Colon (tissue), 2 donors: ENCODE measurements around the gene HERPUD2.
A peak's percentile ranks its signal among the peaks of the same experiment; 100 is the strongest.
"Not testable (repeated sequence)": the region's sequence is repeated elsewhere in the genome, so short reads cannot be mapped to it uniquely, and the experiment has no call there.

Source experiments
- FAIRE-seq: peaks from 2 replicates; lab custom pipeline; 2012; peaks lifted over from hg19 to GRCh38; lab: Jason Lieb, UNC
- donor health status: control.
- donor health status: control.

The HERPUD2 gene

DNA sequence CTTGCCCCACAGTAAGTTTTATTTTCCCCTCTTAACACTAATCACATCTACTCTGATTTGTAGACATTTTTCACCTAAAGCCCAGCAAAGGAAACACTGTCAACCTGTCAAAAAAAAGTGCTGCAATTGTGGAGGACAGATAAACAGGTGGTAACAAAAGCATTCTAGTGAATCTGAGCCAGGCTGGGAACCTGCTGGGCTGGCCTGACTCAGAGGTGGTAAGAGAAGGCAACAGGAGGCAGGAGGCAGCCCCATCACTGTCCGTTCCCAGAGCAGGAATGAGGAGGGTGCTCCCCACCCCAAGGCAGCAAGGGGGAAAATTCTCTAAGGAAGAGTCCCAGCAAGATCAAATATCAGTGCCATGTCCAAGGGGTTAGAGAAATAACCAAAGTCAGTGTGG is 19.5 kb upstream of the HERPUD2 start:
- no peak for FAIRE-seq

DNA sequence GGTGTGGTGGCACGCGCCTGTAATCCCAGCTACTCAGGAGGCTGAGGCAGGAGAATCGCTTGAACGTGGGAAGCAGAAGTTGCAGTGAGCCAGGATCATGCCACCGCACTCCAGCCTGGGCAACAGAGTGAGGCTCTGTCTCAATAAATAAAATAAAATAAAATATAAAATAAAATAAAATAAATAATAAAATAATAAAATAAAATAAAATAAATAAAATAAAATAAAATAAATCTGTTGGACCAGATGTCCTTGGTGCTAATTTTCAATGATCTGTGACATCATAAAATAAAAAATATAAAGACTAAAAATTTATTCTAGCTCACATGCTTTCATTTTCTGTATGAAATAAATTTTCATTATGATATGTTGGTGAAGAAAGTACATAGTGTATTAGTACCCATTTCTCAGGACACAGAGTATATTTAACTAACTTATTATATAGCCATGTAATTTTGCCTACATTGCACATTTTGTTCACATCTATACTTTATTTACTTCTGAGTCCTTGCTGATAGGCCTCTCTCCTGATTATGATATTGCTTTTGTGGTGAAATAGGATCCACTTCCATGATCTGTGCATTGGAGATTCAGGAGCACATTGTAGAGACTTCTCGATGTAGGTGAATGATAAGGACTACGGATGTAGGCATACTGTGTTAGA is 17.8 kb upstream of the HERPUD2 start:
- FAIRE-seq = peak; percentile 24

GRCh38 chr7:35707422-35707821 is 12.5 kb upstream of the HERPUD2 start:
- FAIRE-seq = no peak

DNA sequence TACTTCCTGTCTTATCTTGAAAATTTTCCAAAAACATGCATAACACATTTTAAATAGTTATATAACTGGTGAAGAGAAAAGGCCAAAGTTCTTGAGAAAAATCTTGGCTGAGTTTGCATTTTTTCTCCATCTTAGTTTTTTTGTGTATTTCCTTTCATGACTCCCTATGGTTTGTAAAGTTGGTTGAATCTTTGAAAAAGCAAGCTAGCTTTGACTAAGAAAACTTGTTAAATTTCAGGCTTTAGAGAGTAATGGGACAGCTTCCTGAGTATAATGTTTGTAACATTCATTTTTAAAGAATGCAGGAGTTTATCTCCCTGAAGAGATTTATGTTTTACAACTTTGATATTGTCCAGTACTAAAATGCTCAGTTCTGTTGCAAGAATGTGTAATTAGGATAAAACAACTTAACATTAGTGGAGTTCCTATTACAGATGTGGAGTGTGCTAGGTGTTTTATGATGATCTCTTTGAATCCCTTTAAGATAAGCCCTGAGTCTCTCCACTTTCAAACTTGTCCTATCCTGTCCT is 11.1 kb upstream of the HERPUD2 start:
- no peak for FAIRE-seq

- FAIRE-seq = no peak
Observed at GRCh38 chr7:35704261-35704660, 9.3 kb upstream of the HERPUD2 start.

DNA sequence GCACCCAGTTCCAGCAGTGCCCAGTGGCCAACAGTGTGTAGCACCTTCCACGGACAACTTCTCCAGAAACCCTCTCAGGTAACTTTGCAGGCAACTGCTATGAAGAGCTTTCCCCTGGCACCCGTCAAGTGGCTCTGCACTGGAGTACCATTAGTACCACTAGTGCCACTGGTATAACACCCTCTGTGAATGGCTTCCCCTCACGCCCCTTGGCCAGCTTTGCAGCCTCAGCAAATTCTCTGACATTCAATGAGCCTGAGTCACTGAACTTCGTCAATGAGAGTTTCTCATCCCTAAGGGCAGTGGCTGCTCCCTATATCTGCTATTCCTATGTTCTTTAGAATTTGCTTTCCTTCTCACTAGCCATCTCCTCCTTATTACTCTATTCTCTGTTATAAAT is 7.6 kb upstream of the HERPUD2 start:
- FAIRE-seq = no peak

DNA sequence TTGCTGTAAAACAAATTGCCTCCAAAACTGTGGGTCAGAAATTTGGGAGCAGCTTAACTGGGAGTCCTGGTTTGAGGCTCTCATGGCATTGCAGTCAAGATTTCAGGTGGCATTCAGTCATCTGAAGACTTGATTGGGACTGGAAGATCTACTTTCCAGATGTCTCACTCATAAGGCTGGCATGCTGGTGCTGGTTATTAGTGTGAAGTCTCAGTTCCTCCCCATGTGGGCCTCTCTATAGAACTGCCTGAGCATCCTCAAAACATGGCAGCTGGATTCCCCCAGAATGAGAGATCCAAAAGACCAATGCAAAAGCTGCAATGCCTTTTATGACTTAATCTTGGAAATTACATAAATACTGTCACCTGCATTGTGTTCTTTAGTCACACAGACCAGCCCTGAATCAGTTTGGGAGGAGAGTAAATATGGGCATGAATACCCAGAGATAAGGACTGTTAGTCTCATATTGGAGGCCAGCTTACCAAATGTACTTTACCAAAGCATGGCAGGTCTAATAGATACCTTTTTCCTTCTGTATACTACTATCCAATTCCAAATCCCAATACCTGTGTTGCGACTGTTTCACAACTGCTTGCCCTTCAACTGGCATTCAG is 6.5 kb upstream of the HERPUD2 start:
- no peak for FAIRE-seq

GRCh38 chr7:35700865-35701264 is 5.9 kb upstream of the HERPUD2 start:
- no peak for FAIRE-seq

- FAIRE-seq = no peak
Observed at GRCh38 chr7:35700333-35700732, 5.4 kb upstream of the HERPUD2 start.

DNA sequence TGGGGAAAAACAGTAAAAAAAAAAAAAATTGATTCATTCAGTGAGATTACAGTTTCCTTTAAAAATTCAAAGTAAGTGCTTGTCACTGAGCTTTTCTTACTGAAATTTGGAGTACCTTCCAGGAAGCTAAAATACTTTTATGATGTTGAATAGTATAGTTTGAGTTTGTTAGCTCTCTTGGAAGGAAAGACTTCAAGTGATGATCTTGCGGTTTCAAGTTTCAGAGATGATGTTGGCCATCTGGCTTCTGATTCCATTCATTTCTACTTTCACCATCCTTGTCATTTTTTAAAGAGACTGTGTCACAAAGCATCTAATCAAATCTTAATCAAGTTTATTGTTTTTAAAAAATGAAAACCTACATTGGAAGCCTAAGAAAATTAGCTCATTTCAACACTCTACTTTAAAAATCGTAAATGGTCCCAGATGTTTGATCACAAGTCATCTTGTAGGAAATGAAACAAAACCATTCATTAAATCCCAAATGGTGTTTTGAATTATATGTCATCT is 4.9 kb upstream of the HERPUD2 start:
- no peak for FAIRE-seq

GRCh38 chr7:35698382-35698781 is 3.4 kb upstream of the HERPUD2 start:
- not testable (repeated sequence) for FAIRE-seq

GRCh38 chr7:35697414-35698175 is 2.7 kb upstream of the HERPUD2 start:
- FAIRE-seq = no peak

DNA sequence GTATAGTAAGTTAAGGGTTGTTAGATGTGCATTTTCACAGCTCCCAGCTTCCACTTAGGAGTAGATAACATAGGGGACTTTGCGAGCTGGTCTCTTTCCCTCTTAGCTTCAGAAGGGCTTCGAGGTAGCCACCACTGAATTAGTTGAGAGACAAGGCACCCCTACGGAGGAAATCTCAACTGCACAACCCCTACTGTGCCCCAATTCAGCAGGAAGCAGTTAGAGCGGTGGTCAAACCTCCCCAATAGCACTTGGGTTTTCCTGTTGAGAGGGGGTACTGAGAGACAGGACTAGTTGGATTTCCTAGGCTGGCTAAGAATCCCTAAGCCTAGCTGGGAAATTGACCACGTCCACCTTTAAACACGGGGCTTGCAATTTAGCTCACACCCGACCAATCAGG is 1.1 kb upstream of the HERPUD2 start:
- no peak for FAIRE-seq

GRCh38 chr7:35695473-35695850 is 527 bp upstream of the HERPUD2 start:
- FAIRE-seq = no peak

DNA sequence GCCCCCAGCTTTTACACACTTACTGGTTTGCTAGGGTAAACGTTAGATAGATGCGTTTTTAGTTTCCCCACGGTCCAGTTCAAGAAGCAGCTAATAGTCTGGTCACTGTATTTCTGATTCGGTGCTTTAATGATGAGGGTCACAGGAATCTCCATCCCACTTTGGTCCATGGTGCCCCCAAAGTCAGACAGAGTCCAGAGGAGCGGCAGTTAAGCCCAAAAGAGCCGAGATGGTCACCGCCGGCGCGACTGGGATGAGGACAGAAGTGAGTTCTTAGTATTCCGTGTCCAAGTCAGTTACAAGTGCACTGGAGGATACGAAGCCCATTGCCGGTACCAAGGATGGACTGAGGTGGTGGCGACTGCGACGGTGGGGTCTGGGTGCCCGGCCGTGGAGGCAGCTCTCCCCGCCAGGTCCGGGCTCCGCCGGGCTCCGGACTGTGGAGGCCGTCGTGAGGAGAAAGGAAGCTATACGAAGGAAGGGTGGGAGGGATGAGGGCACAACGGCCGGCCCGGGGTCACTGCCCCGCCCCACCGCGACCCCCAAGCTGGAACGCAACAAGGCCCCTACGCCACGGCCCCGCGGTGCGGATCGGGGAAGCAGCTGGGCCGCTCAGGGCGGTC is 663 bp downstream of the HERPUD2 start:
- FAIRE-seq = no peak

- no peak for FAIRE-seq
Observed at GRCh38 chr7:35691827-35692307, 3.1 kb downstream of the HERPUD2 start.

DNA sequence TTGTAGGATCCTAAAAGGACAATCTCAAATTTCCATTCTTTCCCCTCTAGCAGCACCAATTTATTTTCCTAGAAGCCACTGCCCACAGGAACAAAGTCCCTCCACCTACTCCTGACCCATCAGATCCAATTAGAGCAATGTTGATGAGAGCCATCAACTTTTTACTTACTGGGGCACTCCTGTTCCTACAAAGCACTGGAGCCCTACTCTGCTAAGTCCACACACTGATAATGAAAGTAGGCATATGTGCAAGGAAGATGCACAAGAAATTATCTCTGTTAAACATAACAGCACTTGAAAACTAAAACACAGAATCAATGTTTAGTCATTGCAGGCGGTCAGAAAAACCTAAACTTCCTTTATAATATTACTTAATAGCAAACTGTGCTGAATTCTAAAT is 3.6 kb downstream of the HERPUD2 start:
- FAIRE-seq = no peak

GRCh38 chr7:35690614-35691013 is 4.3 kb downstream of the HERPUD2 start:
- FAIRE-seq = not testable (repeated sequence)

GRCh38 chr7:35685781-35686180 is 9.2 kb downstream of the HERPUD2 start:
- FAIRE-seq = no peak

- FAIRE-seq = no peak
Observed at GRCh38 chr7:35681231-35682029, 13.5 kb downstream of the HERPUD2 start.

DNA sequence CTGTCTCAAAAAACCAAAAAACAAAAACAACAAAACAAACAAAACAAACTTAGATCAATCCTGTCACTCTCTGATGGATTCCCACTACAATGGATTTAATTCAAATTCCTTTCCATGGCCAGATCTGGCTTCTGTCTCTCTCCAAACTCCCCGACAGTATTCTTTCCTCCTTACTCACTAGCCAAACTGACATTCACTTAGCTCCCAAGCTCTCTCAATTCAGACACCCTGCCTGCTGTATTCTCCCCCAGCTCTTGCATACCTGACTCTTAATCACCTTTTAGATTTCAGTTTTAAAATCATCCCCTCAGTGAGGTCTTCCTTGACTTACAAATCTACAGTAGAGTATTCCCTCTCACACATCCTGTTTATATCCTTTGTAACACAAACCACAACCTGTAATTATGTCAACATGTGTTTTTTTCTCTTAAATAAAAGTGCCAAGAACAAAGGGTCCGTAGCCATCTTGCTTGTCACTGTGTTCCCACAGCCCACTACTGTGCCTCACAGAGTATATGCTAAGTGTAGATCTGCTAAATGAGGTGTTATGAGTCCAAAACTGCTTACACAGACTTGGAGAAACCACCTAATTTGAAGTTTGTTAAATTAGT is 14.4 kb downstream of the HERPUD2 start:
- FAIRE-seq = no peak
